ENCODE data around the gene SUGP1.

Gene SUGP1

DNA sequence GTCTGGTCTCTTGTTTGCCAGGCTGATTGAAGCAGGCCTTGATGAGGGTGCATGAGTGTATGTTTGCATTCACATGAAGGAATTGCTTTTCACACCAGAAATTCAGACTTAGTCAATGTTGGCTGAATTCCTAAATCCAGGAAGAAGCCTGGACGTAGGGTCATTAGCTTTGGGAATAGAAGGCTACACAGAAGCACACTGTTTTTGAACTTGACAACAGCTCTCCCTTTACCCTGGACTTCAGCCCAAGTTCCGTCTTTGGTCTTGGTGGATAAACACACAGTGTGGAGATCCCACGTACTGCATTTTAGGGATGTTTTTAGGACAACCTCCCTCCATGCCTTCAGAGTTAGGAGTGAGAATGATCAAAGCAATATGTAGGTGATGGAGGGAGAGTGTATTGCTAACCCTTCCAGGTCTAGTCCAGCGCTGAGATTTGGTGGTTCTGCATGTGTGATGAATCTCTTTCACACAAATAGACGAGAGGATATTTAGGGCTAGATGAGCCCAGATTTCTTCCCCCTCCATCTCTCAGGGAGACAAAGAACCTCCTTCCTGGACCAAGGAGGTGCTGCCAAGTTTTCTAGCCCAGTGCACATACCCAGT is 70.0 kb downstream of the SUGP1 start:
- Histone ChIP-seq H3K27me3 (ENCODE audit: insufficient read depth, low read depth) (no peaks in the 10 kb centered on the region; the same call in 1 of the 2 replicates), H3K4me3 (IDR thresholded peaks at IDR 0.05; ENCODE audit: insufficient read depth, low read depth, low read length) (no peak overlapping the region), H3K9ac (no peak overlapping the region), H2AFZ (ENCODE audit: low read depth) (no peak overlapping the region), H3K4me1 (ENCODE audit: low read depth, poor library complexity, severe bottlenecking) (no peaks in the 10 kb centered on the region), H4K20me1 (ENCODE audit: insufficient read depth) (no peaks in the 10 kb centered on the region), H3K27ac (no peak overlapping the region), H3K4me2 (no peak overlapping the region), H3K36me3 (ENCODE audit: insufficient read depth) (no peaks in the 10 kb centered on the region), H3K79me2 (ENCODE audit: insufficient read depth, low read depth) (no peaks in the 10 kb centered on the region)
- TF ChIP-seq, protein P1, sequence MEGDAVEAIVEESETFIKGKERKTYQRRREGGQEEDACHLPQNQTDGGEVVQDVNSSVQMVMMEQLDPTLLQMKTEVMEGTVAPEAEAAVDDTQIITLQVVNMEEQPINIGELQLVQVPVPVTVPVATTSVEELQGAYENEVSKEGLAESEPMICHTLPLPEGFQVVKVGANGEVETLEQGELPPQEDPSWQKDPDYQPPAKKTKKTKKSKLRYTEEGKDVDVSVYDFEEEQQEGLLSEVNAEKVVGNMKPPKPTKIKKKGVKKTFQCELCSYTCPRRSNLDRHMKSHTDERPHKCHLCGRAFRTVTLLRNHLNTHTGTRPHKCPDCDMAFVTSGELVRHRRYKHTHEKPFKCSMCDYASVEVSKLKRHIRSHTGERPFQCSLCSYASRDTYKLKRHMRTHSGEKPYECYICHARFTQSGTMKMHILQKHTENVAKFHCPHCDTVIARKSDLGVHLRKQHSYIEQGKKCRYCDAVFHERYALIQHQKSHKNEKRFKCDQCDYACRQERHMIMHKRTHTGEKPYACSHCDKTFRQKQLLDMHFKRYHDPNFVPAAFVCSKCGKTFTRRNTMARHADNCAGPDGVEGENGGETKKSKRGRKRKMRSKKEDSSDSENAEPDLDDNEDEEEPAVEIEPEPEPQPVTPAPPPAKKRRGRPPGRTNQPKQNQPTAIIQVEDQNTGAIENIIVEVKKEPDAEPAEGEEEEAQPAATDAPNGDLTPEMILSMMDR (conservative IDR thresholded peaks at IDR 0.05; ENCODE audit: low read depth, low read length), result no peak

DNA sequence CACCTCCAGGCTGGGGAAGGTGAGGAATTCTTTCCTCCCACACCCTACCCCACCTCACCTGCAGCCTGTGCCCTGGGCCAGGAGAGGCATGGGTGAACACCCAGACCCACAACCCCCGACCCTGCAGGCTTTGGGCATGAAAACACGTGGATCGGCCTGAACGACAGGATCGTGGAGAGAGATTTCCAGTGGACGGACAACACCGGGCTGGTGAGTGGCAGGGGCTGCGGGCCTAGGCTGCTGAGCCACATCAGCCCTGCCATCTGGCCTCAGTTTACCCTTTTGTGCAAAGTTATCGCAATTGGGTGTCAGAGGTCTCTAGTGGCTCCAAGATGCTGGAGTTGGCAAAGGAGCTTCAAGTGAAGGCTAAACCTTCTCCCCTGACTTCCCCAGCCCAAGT is 79.8 kb downstream of the SUGP1 start:
- Histone ChIP-seq H3K9ac (no peak overlapping the region), H3K27ac (no peak overlapping the region), H3K4me3 (IDR thresholded peaks at IDR 0.05; ENCODE audit: insufficient read depth, low read depth, low read length) (no peak overlapping the region), H3K4me2 (no peak overlapping the region), H4K20me1 (ENCODE audit: insufficient read depth) (no peaks in the 10 kb centered on the region), H3K4me1 (ENCODE audit: low read depth, poor library complexity, severe bottlenecking) (no peaks in the 10 kb centered on the region), H3K27me3 (ENCODE audit: insufficient read depth, low read depth) (no peaks in the 10 kb centered on the region), H3K36me3 (ENCODE audit: insufficient read depth) (no peaks in the 10 kb centered on the region), H2AFZ (ENCODE audit: low read depth) (no peak overlapping the region), H3K79me2 (ENCODE audit: insufficient read depth, low read depth) (no peaks in the 10 kb centered on the region)
- TF ChIP-seq, protein P1 (conservative IDR thresholded peaks at IDR 0.05; ENCODE audit: low read depth, low read length), result no peak

DNA sequence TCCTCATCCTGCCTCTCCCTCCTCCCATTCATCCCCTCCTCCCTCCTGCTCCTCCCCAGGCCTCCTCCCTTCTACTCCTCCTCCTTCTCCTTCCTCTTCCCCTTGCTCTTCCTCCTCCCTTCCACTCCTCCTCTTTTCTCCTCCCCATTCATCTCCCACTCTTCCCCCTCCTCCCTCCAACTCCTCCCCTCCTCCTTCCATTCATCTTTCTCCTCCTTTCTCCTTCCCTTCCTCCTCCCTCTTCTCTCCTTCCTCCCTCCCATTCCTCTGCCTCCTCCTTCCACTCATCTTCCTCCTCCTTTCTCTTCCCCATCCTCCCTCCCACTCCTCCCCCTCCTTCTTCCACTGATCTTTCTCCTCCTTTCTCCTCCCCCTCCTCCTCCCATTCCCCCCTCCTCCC is 80.6 kb downstream of the SUGP1 start:
- Histone ChIP-seq H3K27me3 (ENCODE audit: insufficient read depth, low read depth) (no peaks in the 10 kb centered on the region), H4K20me1 (ENCODE audit: insufficient read depth) (no peaks in the 10 kb centered on the region), H3K4me3 (IDR thresholded peaks at IDR 0.05; ENCODE audit: insufficient read depth, low read depth, low read length) (no peak overlapping the region), H3K4me1 (ENCODE audit: low read depth, poor library complexity, severe bottlenecking) (no peaks in the 10 kb centered on the region), H3K27ac (no peak overlapping the region), H3K79me2 (ENCODE audit: insufficient read depth, low read depth) (no peaks in the 10 kb centered on the region), H3K4me2 (no peak overlapping the region), H3K36me3 (ENCODE audit: insufficient read depth) (no peaks in the 10 kb centered on the region), H2AFZ (ENCODE audit: low read depth) (no peak overlapping the region), H3K9ac (no peak overlapping the region)
- TF ChIP-seq, protein P1 (conservative IDR thresholded peaks at IDR 0.05; ENCODE audit: low read depth, low read length), result no peak

DNA sequence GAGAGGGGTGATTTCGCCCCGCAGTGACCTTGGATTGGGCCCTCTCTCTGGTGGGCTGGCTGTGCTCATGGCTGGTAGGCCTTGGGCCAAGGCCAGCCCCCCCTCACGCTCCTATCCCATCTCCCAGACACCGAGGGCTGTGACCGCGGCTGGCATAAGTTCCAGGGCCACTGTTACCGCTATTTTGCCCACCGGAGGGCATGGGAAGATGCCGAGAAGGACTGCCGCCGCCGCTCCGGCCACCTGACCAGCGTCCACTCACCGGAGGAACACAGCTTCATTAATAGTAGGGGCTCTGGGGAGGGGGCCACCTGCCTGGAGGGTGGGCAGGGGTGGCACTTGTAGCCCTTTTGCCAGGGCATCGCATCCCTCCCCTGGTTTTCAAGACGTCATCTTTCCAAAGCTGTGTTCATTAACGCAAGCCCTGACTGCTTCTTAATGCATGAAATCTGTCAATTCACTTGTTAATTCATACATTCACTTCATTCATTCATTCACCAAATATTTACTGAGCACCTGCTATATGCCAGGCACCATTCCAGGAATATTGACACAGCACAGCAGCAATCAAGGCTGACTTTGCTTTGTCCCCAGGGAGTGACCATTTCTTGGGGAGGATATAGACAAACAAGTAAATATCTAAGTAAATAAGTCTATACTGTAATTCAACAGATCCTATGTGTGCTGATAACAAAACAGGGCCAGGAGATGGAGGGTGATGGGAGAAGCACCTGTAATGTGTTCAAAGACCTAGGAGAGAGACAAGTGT is 82.0 kb downstream of the SUGP1 start:
- Histone ChIP-seq H3K27me3 (ENCODE audit: insufficient read depth, low read depth) (no peaks in the 10 kb centered on the region), H3K4me1 (ENCODE audit: low read depth, poor library complexity, severe bottlenecking) (no peaks in the 10 kb centered on the region), H2AFZ (ENCODE audit: low read depth) (no peak overlapping the region), H3K9ac (no peak overlapping the region), H3K79me2 (ENCODE audit: insufficient read depth, low read depth) (no peaks in the 10 kb centered on the region), H4K20me1 (ENCODE audit: insufficient read depth) (no peaks in the 10 kb centered on the region), H3K4me2 (no peak overlapping the region), H3K4me3 (IDR thresholded peaks at IDR 0.05; ENCODE audit: insufficient read depth, low read depth, low read length) (no peak overlapping the region), H3K27ac (no peak overlapping the region), H3K36me3 (ENCODE audit: insufficient read depth) (no peaks in the 10 kb centered on the region)
- TF ChIP-seq, protein P1 (conservative IDR thresholded peaks at IDR 0.05; ENCODE audit: low read depth, low read length), result no peak

All from KMS-11 (cell line).